ENCODE data around the gene SACM1L.

SACM1L gene

GRCh38 chr3:45793482-45794176 is 104.4 kb downstream of the SACM1L start:
- no peak for DNase-seq

DNA sequence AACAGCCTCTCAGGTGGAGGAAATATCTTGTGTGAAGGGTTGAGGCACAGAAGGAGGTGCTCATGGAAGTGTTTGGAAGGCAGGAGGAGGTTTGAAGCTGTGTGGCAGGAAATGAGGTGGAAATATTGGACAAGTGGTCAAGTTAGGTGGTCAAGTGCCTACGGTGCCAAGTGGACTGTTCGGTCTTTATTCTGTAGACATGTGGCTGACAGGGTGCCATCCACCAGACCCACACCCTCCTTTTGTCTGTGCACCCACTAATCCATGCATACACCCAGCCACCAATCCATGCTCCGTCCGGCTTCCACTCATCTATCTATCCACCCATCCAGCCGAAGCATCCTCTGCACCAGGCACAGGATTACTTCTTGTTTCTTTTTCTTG is 105.0 kb downstream of the SACM1L start:
- DNase-seq, result no peak

GRCh38 chr3:45794660-45795059 is 105.5 kb downstream of the SACM1L start:
- no peak for DNase-seq
